GM12873 (cell line): ENCODE results near the gene CD53.

ENCODE experiments used
- TF ChIP-seq, protein P1 (sequence below): IDR thresholded peaks from 2 replicates; pipeline ENCODE4 v1.5.1; 2012; ENCODE audit warnings: low read depth, mild to moderate bottlenecking, moderate library complexity, low read length, control low read depth; ENCODE audit not compliant: insufficient read depth; ENCODE audit errors: missing control alignments

The CD53 gene

DNA sequence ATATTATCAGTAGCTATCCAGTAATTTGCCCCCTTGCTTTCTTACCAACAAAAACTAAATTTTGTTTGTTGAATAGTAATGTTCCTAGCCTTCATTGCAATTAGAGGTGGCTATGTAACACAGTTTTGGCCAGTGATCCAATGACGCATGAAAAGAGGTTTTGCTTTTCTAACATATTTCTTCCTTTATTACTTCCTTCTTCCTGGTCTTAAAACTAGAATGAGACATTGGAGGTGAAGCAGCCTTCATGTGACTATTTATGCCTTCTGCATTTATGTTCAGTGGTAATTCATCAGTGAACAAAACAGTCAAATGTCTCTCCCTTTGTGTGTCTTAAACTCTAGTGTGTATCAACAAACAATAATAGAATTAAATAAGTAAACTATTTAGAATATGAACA, 55.2 kb downstream of the CD53 start:
- TF ChIP-seq, protein P1, sequence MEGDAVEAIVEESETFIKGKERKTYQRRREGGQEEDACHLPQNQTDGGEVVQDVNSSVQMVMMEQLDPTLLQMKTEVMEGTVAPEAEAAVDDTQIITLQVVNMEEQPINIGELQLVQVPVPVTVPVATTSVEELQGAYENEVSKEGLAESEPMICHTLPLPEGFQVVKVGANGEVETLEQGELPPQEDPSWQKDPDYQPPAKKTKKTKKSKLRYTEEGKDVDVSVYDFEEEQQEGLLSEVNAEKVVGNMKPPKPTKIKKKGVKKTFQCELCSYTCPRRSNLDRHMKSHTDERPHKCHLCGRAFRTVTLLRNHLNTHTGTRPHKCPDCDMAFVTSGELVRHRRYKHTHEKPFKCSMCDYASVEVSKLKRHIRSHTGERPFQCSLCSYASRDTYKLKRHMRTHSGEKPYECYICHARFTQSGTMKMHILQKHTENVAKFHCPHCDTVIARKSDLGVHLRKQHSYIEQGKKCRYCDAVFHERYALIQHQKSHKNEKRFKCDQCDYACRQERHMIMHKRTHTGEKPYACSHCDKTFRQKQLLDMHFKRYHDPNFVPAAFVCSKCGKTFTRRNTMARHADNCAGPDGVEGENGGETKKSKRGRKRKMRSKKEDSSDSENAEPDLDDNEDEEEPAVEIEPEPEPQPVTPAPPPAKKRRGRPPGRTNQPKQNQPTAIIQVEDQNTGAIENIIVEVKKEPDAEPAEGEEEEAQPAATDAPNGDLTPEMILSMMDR, result no peak

DNA sequence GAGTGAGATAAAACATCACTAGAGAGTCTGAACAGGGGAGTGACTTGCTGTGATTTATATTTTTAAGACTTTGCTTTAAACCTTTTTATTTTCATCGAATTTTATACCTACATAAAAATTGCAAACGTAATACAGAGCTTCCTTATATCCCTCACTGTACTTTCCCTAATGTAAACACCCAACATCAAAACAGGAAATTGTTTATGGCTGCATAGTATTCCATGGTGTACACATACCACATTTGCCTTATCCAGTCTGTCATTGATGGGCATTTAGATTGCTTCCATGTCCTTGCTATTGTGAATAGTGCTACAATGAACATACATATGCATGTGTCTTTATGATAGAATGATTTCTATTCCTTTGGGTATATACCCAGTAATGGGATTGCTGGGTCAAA, 56.0 kb downstream of the CD53 start:
- TF ChIP-seq, protein P1, result no peak

DNA sequence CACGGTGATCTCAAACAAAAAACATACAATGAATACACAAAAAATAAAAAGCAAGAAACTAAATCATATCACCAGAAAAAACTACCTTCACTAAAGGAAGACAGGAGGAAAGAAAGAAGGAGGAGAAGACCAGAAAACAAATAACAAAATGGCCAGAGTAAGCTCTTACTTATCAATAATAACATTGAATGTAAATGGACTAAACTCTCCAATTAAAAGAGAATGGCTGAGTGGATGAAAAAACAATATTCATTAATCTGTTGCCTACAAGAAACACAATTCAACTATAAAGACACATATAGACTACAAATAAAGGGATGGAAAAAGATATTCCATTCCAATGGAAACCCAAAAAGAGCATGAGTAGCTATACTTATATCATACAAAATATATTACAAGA, 63.6 kb downstream of the CD53 start:
- TF ChIP-seq, protein P1, result no peak

DNA sequence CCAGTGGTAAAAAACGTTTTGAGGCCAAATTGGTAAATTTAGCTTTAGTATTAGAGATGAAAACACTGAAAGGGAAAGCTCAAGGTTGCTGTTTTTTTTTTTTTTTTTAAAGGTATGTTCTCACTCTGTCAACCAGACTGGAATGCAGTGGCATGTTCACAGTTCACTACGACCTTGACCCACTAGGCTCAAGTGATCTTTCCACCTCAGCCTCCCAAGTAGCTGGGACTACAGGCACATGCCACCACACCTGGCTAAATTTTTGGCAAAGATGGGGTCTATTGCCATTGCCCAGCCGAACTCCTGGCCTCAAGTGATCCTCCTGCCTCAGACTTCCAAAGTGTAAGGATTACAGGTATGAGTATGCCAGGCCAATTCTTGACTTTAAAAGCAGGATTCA, 71.9 kb downstream of the CD53 start:
- TF ChIP-seq, protein P1, result no peak

DNA sequence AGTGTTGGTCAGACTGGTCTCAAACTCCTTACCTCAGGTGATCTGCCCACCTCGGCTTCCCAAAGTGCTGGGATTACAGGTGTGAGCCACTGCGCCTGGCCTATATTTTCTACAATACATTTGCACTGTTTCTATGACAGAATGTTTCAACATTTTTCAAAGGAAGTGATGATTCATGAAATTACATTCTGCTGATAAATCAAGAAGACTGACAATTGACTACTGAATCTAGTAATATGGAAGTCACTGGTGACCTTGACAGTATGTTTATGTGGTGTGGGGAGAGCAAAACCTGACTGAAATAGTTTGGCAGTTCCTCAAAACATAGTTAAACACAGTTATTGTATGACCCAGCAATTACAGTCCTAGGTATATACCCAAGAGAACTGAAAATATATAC, 72.7 kb downstream of the CD53 start:
- TF ChIP-seq, protein P1, result no peak

DNA sequence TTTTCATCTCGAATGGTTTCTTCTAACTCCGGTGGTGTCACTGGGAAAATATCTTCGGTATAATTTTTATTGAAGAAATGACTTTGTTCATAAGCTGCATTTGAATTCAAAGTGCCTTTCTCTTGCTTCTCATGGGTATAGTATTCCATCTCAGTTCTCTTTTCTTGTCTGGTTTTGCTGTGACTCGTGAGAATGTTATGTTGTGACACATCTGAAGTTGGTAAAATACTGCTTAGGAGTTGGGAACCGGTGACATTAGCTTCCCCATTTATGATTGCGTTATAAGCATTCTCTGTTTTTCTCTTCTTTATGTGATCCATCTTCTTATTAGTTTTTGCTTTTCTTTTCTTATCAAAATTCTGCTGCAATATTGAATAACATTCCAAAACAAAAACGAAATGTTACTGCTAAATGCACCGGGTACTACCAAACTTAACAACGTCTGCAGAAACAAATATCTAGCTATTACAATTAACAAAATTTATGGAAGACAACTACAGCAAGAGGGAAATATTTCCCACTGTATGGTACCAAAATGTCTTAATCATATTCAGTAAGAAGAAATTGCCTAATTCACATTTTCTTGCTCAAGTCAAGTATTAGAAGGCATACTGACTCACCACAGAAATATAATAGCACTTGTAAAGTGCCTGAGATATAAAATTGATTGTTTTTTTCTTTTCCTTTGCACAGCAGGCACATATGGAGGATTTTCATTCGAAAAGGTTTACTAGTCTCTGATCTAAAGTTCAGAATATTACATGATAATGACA, 75.3 kb downstream of the CD53 start:
- TF ChIP-seq, protein P1, result no peak
